ENCODE results near the gene NFIA.

Gene NFIA

GRCh38 chr1:61247051-61247825 lies 164.9 kb downstream of the NFIA start:
- H3K27me3 Mint-ChIP-seq (ENCODE audit: low read depth): no peaks in the 10 kb centered on the region
- H3K4me1 Mint-ChIP-seq (ENCODE audit: low read depth): no peaks in the 10 kb centered on the region
- H3K4me3 Mint-ChIP-seq: no peak overlapping the region
- no peaks in the 10 kb centered on the region for H3K36me3 Mint-ChIP-seq (ENCODE audit: low read depth)
- no peak overlapping the region for H3K27ac Mint-ChIP-seq
- H3K9me3 Mint-ChIP-seq: no peaks in the 10 kb centered on the region
- DNase-seq (ENCODE audit: low spot score): no peak

- no peak overlapping the region for H3K27ac Mint-ChIP-seq
- no peaks in the 10 kb centered on the region for H3K27me3 Mint-ChIP-seq (ENCODE audit: low read depth)
- no peak overlapping the region for H3K4me3 Mint-ChIP-seq
- no peaks in the 10 kb centered on the region for H3K4me1 Mint-ChIP-seq (ENCODE audit: low read depth)
- H3K36me3 Mint-ChIP-seq (ENCODE audit: low read depth): no peaks in the 10 kb centered on the region
- no peak for DNase-seq (ENCODE audit: low spot score)
- no peaks in the 10 kb centered on the region for H3K9me3 Mint-ChIP-seq
These were observed 165.8 kb downstream of the NFIA start for GRCh38 chr1:61247881-61248752.

- DNase-seq (ENCODE audit: low spot score): no peak
- Mint-ChIP-seq H3K9me3 (no peaks in the 10 kb centered on the region), H3K4me1 (ENCODE audit: low read depth) (peaks cover 7% of the 10 kb centered on the region), H3K4me3 (no peak overlapping the region), H3K27me3 (ENCODE audit: low read depth) (peaks cover 6% of the 10 kb centered on the region), H3K36me3 (ENCODE audit: low read depth) (no peaks in the 10 kb centered on the region), H3K27ac (no peak overlapping the region)
These were observed 168.6 kb downstream of the NFIA start for GRCh38 chr1:61250933-61251332.

- peaks cover 6% of the 10 kb centered on the region for H3K27me3 Mint-ChIP-seq (ENCODE audit: low read depth)
- no peak overlapping the region for H3K4me3 Mint-ChIP-seq
- DNase-seq (ENCODE audit: low spot score): no peak
- no peaks in the 10 kb centered on the region for H3K9me3 Mint-ChIP-seq
- H3K4me1 Mint-ChIP-seq (ENCODE audit: low read depth): peaks cover 7% of the 10 kb centered on the region
- no peaks in the 10 kb centered on the region for H3K36me3 Mint-ChIP-seq (ENCODE audit: low read depth)
- H3K27ac Mint-ChIP-seq: no peak overlapping the region
These were observed 170.8 kb downstream of the NFIA start for GRCh38 chr1:61253059-61253735.

- no peaks in the 10 kb centered on the region for H3K36me3 Mint-ChIP-seq (ENCODE audit: low read depth)
- peaks cover 6% of the 10 kb centered on the region for H3K27me3 Mint-ChIP-seq (ENCODE audit: low read depth)
- H3K27ac Mint-ChIP-seq: no peak overlapping the region
- no peaks in the 10 kb centered on the region for H3K9me3 Mint-ChIP-seq
- peaks cover 7% of the 10 kb centered on the region for H3K4me1 Mint-ChIP-seq (ENCODE audit: low read depth)
- no peak for DNase-seq (ENCODE audit: low spot score)
- no peak overlapping the region for H3K4me3 Mint-ChIP-seq
These were observed 171.7 kb downstream of the NFIA start for GRCh38 chr1:61253912-61254633.

- no peak for DNase-seq (ENCODE audit: low spot score)
- Mint-ChIP-seq H3K4me1 (ENCODE audit: low read depth) (peaks cover 7% of the 10 kb centered on the region), H3K4me3 (no peak overlapping the region), H3K36me3 (ENCODE audit: low read depth) (no peaks in the 10 kb centered on the region), H3K9me3 (no peaks in the 10 kb centered on the region), H3K27me3 (ENCODE audit: low read depth) (peaks cover 6% of the 10 kb centered on the region), H3K27ac (no peak overlapping the region)
These were observed 172.4 kb downstream of the NFIA start for GRCh38 chr1:61254634-61255357.

GRCh38 chr1:61255358-61255703 lies 173.0 kb downstream of the NFIA start:
- H3K36me3 Mint-ChIP-seq (ENCODE audit: low read depth): no peaks in the 10 kb centered on the region
- H3K27ac Mint-ChIP-seq: no peak overlapping the region
- H3K4me3 Mint-ChIP-seq: no peak overlapping the region
- H3K4me1 Mint-ChIP-seq (ENCODE audit: low read depth): peaks cover 7% of the 10 kb centered on the region
- no peak for DNase-seq (ENCODE audit: low spot score)
- H3K9me3 Mint-ChIP-seq: no peaks in the 10 kb centered on the region
- peaks cover 6% of the 10 kb centered on the region for H3K27me3 Mint-ChIP-seq (ENCODE audit: low read depth)

- H3K27me3 Mint-ChIP-seq (ENCODE audit: low read depth): no peaks in the 10 kb centered on the region
- no peaks in the 10 kb centered on the region for H3K9me3 Mint-ChIP-seq
- DNase-seq (ENCODE audit: low spot score): no peak
- no peak overlapping the region for H3K27ac Mint-ChIP-seq
- H3K4me1 Mint-ChIP-seq (ENCODE audit: low read depth): peaks cover 7% of the 10 kb centered on the region
- H3K36me3 Mint-ChIP-seq (ENCODE audit: low read depth): no peaks in the 10 kb centered on the region
- H3K4me3 Mint-ChIP-seq: no peak overlapping the region
These were observed 177.2 kb downstream of the NFIA start for GRCh38 chr1:61259379-61260148.

GRCh38 chr1:61260171-61260570 lies 177.8 kb downstream of the NFIA start:
- no peaks in the 10 kb centered on the region for H3K36me3 Mint-ChIP-seq (ENCODE audit: low read depth)
- DNase-seq (ENCODE audit: low spot score): no peak
- H3K4me3 Mint-ChIP-seq: no peak overlapping the region
- peaks cover 4% of the 10 kb centered on the region for H3K4me1 Mint-ChIP-seq (ENCODE audit: low read depth)
- H3K27me3 Mint-ChIP-seq (ENCODE audit: low read depth): peaks cover 2% of the 10 kb centered on the region
- H3K27ac Mint-ChIP-seq: no peak overlapping the region
- no peaks in the 10 kb centered on the region for H3K9me3 Mint-ChIP-seq

GRCh38 chr1:61261595-61261994 lies 179.2 kb downstream of the NFIA start:
- DNase-seq (ENCODE audit: low spot score): no peak
- H3K36me3 Mint-ChIP-seq (ENCODE audit: low read depth): no peaks in the 10 kb centered on the region
- no peak overlapping the region for H3K27ac Mint-ChIP-seq
- H3K9me3 Mint-ChIP-seq: no peaks in the 10 kb centered on the region
- H3K4me1 Mint-ChIP-seq (ENCODE audit: low read depth): no peaks in the 10 kb centered on the region
- H3K4me3 Mint-ChIP-seq: no peak overlapping the region
- H3K27me3 Mint-ChIP-seq (ENCODE audit: low read depth): peaks cover 2% of the 10 kb centered on the region

GRCh38 chr1:61263905-61264824 lies 181.8 kb downstream of the NFIA start:
- H3K9me3 Mint-ChIP-seq: no peaks in the 10 kb centered on the region

GRCh38 chr1:61264825-61265242 lies 182.5 kb downstream of the NFIA start:
- H3K4me3 Mint-ChIP-seq: no peak overlapping the region
- DNase-seq (ENCODE audit: low spot score): no peak
- H3K27ac Mint-ChIP-seq: no peak overlapping the region
- H3K4me1 Mint-ChIP-seq (ENCODE audit: low read depth): no peaks in the 10 kb centered on the region
- peaks cover 4% of the 10 kb centered on the region for H3K27me3 Mint-ChIP-seq (ENCODE audit: low read depth)
- no peaks in the 10 kb centered on the region for H3K36me3 Mint-ChIP-seq (ENCODE audit: low read depth)
- no peaks in the 10 kb centered on the region for H3K9me3 Mint-ChIP-seq

More at GRCh38 chr1:61263905-61264824, 181.8 kb downstream of the NFIA start:
- H3K4me3 Mint-ChIP-seq: no peak overlapping the region
- H3K27ac Mint-ChIP-seq: no peak overlapping the region
- DNase-seq (ENCODE audit: low spot score): no peak
- no peaks in the 10 kb centered on the region for H3K36me3 Mint-ChIP-seq (ENCODE audit: low read depth)
- H3K4me1 Mint-ChIP-seq (ENCODE audit: low read depth): no peaks in the 10 kb centered on the region
- peaks cover 2% of the 10 kb centered on the region for H3K27me3 Mint-ChIP-seq (ENCODE audit: low read depth)
